B cell (primary cell): ENCODE data around the gene NUMB. TPM values are rescaled to one million over a fixed set of nuclear protein-coding genes. Genes with fewer than 3 reads are reported as not detected.

Source experiments
- ATAC-seq: fragments of 200-7000 bp; cut with Tn5 transposase; one replicate; pipeline ENCODE4 v1.10.0; 2021; ENCODE audit warnings: low read depth, mild to moderate bottlenecking, moderate number of reproducible peaks, moderate library complexity
- CTCF ChIA-PET: fragments of 350-600 bp; sonication (Branson Sonifier 250); formaldehyde crosslinking; loops from one replicate; lab custom pipeline; 2021; ENCODE audit warnings: antibody characterized with exemption, inconsistent platforms; lab: Charles Lee
- POLR2A ChIA-PET: fragments of 350-600 bp; sonication (Branson Sonifier 250); formaldehyde crosslinking; loops from one replicate; lab custom pipeline; 2021; ENCODE audit warnings: antibody characterized with exemption; lab: Charles Lee
- DNase-seq: peaks from one replicate; pipeline ENCODE4 v3.0.0; 2013
- H2AFZ ChIP-seq: 2 replicates; pipeline ENCODE4 v1.6.1; 2012; ENCODE audit warnings: mild to moderate bottlenecking, low read depth, low read length; ENCODE audit not compliant: insufficient read depth, poor library complexity, severe bottlenecking
- H3K27ac ChIP-seq, 2 donors: 1 replicate in 1 of 2; 2 replicates in 1 of 2; pipeline ENCODE4 v1.5.1; 2012 to 2013; ENCODE audit warnings: low read length in 2 of 2, mild to moderate bottlenecking in 2 of 2, moderate library complexity in 1 of 2
- H3K27me3 ChIP-seq, 4 experiments: fragments of 200-600 bp in 1 of 4; sonication (generic) in 1 of 4; replicated peaks in 1 of 4; 1 replicate in 2 of 4; 2 replicates in 2 of 4; pipeline versions ENCODE4 v1.6.1 to v1.7.0; 2013 to 2016; ENCODE audit warnings: low read length in 3 of 4, mild to moderate bottlenecking in 2 of 4, mixed read lengths in 1 of 4, moderate library complexity in 1 of 4; ENCODE audit not compliant: insufficient read depth in 4 of 4, control insufficient read depth in 3 of 4; ENCODE audit errors: control extremely low read depth in 1 of 4
- H3K36me3 ChIP-seq, 2 experiments: replicated peaks in 1 of 2; 1 replicate in 1 of 2; 2 replicates in 1 of 2; pipeline versions ENCODE4 v1.6.1 to v1.7.1; 2013; ENCODE audit warnings: low read length in 1 of 2; ENCODE audit not compliant: insufficient read depth in 2 of 2, control insufficient read depth in 1 of 2; ENCODE audit errors: control extremely low read depth in 1 of 2, extremely low read depth in 1 of 2
- H3K4me1 ChIP-seq, 2 donors: fragments of 200-600 bp in 1 of 2; sonication (generic) in 1 of 2; 1 replicate in 1 of 2; 2 replicates in 1 of 2; pipeline versions ENCODE4 v1.5.1 to v1.6.1; 2013 to 2017; ENCODE audit warnings: low read length in 2 of 2; ENCODE audit not compliant: control insufficient read depth in 2 of 2, insufficient read depth in 2 of 2
- H3K4me2 ChIP-seq: replicated peaks from 2 replicates; pipeline ENCODE3; 2012; ENCODE audit warnings: mild to moderate bottlenecking, low read depth, low read length; ENCODE audit not compliant: poor library complexity, severe bottlenecking
- H3K4me3 ChIP-seq, 5 experiments: fragments of 200-600 bp in 1 of 5; sonication (generic) in 1 of 5; 1 replicate in 3 of 5; 2 replicates in 2 of 5; pipeline versions ENCODE4 v1.5.1 to v1.7.0; 2011 to 2016; ENCODE audit warnings: low read length in 4 of 5, mild to moderate bottlenecking in 4 of 5, low read depth in 2 of 5, control low read depth in 1 of 5, moderate library complexity in 1 of 5; ENCODE audit not compliant: insufficient read depth in 1 of 5; ENCODE audit errors: control extremely low read depth in 1 of 5, extremely low read depth in 1 of 5
- H3K79me2 ChIP-seq: fragments of 200-600 bp; sonication (generic); one replicate; pipeline ENCODE4 v1.6.0; 2016; ENCODE audit warnings: low read length; ENCODE audit not compliant: control insufficient read depth, insufficient read depth
- H3K9ac ChIP-seq: fragments of 200-600 bp; sonication (generic); 2 replicates; pipeline ENCODE4 v1.6.1; 2017; ENCODE audit warnings: mild to moderate bottlenecking, low read length, moderate library complexity
- H3K9me3 ChIP-seq, 3 donors: one replicate each; pipeline versions ENCODE4 v1.6.1 to v1.7.1; 2013; ENCODE audit warnings: low read length in 2 of 3; ENCODE audit not compliant: control insufficient read depth in 2 of 3, insufficient read depth in 1 of 3; ENCODE audit errors: control extremely low read depth in 1 of 3
- H4K20me1 ChIP-seq: 2 replicates; pipeline ENCODE4 v1.6.0; 2012; ENCODE audit warnings: mild to moderate bottlenecking, low read length; ENCODE audit not compliant: insufficient read depth, control insufficient read depth, poor library complexity, severe bottlenecking
- H3K27ac Mint-ChIP-seq: one replicate; pipeline ENCODE4 v1.8.0; 2021; ENCODE audit warnings: mixed read lengths
- H3K27me3 Mint-ChIP-seq: one replicate; pipeline ENCODE4 v1.8.0; 2021; ENCODE audit warnings: mixed read lengths
- H3K4me1 Mint-ChIP-seq: one replicate; pipeline ENCODE4 v1.8.0; 2021; ENCODE audit warnings: mixed read lengths
- H3K4me3 Mint-ChIP-seq: one replicate; pipeline ENCODE4 v1.8.0; 2021; ENCODE audit warnings: mixed read lengths
- H3K9me3 Mint-ChIP-seq: one replicate; pipeline ENCODE4 v1.8.0; 2022; ENCODE audit warnings: mixed read lengths; ENCODE audit not compliant: insufficient read depth
- EZH2 ChIP-seq: IDR thresholded peaks from 2 replicates; pipeline ENCODE4 v1.6.1; 2012; ENCODE audit warnings: borderline replicate concordance, low read depth, mild to moderate bottlenecking, moderate library complexity, low read length; ENCODE audit not compliant: insufficient read depth, poor library complexity, severe bottlenecking
- WGBS: methylation state at CpG from one replicate; pipeline ENCODE4 v1.1.5; 2013; ENCODE audit warnings: missing lambda C conversion rate; ENCODE audit not compliant: insufficient coverage; 5-methylcytosine and 5-hydroxymethylcytosine counted together
- intact Hi-C: fragments of 100-400 bp; cut with micrococcal nuclease; formaldehyde crosslinking; loops from one replicate; pipeline ENCODE4 v1.10.0; 2022
- polyA plus RNA-seq: library from polyadenylated mRNA; depleted of rRNA; stranded (reverse); fragments of >200 nt; gene quantifications from 2 replicates; pipeline ENCODE4 v1.2.3, GENCODE V29; 2012
- total RNA-seq, 2 donors: library from RNA; stranded (reverse); fragments of 120-200 nt in 1 of 2; gene quantifications; 1 replicate in 1 of 2; 2 replicates in 1 of 2; pipeline versions ENCODE4 v1.2.3 to v1.2.4, GENCODE V29; 2013 to 2022
- TF ChIP-seq, protein P1 (sequence below): fragments of 200-600 bp; IDR thresholded peaks from one replicate; pipeline ENCODE4 v1.8.0; 2022; ENCODE audit warnings: antibody characterized with exemption, mild to moderate bottlenecking

NUMB gene
- total and polyA plus RNA-seq, 2 donors (not counting 1 experiment from before 2014, with no cell fraction given), result 63.4 to 102 TPM

DNA sequence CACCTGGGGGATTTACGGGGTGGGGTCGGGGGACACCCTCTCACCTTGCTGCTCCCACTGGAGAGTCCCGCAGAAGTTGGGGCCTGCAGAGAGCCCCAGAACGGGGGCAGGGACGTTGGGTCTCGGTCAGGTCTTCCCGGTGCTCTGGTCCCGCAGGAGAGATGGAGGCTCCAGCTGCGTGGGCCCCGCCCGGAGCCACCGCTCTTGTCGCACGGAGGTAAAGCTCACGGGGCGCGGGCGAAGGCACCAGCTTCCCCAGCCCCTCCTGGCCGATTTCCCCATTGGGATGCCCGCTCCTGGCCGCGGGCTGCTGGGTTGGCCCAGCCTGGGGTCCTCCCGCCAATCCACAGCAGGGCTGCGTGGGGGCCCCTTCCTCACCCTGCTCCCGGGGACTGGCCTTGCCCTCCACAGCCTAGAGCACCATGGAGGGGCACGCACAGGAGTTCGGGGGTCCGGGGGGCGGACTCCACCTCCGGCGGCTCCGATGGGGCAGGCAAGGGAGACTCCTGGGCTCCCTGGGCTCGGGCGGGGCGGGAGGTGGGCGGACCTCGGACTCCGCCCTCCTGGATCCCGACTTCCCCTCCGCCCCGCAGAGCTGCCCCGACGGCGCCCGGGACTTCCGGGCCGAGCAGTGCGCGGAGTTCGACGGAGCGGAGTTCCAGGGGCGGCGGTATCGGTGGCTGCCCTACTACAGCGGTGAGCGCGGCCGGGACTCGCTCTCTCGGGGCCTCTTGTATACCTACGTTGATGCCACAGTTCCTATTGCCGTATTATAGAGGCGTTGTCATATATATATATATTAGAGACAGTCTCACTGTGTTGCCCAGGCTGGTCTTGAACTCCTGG lies 212.6 kb downstream of the NUMB start:
- Mint-ChIP-seq H3K4me3 (peak overlapping the region; percentile 75), H3K27me3 (peaks cover 23% of the 10 kb centered on the region), H3K27ac (no peak overlapping the region), H3K4me1 (peaks cover 71% of the 10 kb centered on the region), H3K9me3 (no peaks in the 10 kb centered on the region)
- peak overlapping the region; percentile 69 for H3K9ac ChIP-seq
- H3K4me3 ChIP-seq, result peak overlapping the region in 4 of 5 experiments; percentile 63 to 70 (median 66)
- no peaks in the 10 kb centered on the region for H3K36me3 ChIP-seq
- peak overlapping the region; percentile 86 for H2AFZ ChIP-seq
- peaks cover 0 to 25% (median 9%) of the 10 kb centered on the region in 4 experiments for H3K27me3 ChIP-seq
- TF ChIP-seq, protein P1, sequence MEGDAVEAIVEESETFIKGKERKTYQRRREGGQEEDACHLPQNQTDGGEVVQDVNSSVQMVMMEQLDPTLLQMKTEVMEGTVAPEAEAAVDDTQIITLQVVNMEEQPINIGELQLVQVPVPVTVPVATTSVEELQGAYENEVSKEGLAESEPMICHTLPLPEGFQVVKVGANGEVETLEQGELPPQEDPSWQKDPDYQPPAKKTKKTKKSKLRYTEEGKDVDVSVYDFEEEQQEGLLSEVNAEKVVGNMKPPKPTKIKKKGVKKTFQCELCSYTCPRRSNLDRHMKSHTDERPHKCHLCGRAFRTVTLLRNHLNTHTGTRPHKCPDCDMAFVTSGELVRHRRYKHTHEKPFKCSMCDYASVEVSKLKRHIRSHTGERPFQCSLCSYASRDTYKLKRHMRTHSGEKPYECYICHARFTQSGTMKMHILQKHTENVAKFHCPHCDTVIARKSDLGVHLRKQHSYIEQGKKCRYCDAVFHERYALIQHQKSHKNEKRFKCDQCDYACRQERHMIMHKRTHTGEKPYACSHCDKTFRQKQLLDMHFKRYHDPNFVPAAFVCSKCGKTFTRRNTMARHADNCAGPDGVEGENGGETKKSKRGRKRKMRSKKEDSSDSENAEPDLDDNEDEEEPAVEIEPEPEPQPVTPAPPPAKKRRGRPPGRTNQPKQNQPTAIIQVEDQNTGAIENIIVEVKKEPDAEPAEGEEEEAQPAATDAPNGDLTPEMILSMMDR, result no peak
- TF ChIP-seq EZH2, result no peak
- ATAC-seq, result peak; percentile 84
- ChIA-PET POLR2A (no interaction called here), CTCF (no interaction called here)
- peaks cover 58 to 72% of the 10 kb centered on the region in 2 donors for H3K4me1 ChIP-seq
- H3K9me3 ChIP-seq, result peaks cover 0 to 13% (median 0%) of the 10 kb centered on the region in 3 donors
- peak; percentile 82 for DNase-seq
- H3K27ac ChIP-seq, result peak overlapping the region in 1 of 2 donors; percentile 29
- no peaks in the 10 kb centered on the region for H4K20me1 ChIP-seq
- intact Hi-C loops, result loop anchor here (5.0 kb wide), 1 partner anchor 212 kb away; the partner anchor contains the start of gene NUMB
- WGBS, result 7% methylated on average over 56 of the region's 64 CpGs
- H3K79me2 ChIP-seq, result no peaks in the 10 kb centered on the region
- peak overlapping the region; percentile 96 for H3K4me2 ChIP-seq
